Measurements from ENCODE around the gene TBX1. TPM values are rescaled to one million over a fixed set of nuclear protein-coding genes. Genes with fewer than 3 reads are reported as not detected.

Gene TBX1
- total RNA-seq, 3 donors from 2014 or later (not counting 1 experiment from before 2014, with no cell fraction given), result 2.0 to 4.6 (median 3.2) TPM

GRCh38 chr22:19788661-19789225, 28.2 kb downstream of the TBX1 start:
- peaks cover 0 to 4% of the 10 kb centered on the region in 2 donors for H3K4me1 Mint-ChIP-seq
- ATAC-seq (no peak), DNase-seq (no peak)
- no peak overlapping the region for H3K27ac Mint-ChIP-seq
- no peak for TF ChIP-seq CTCF (IDR thresholded peaks at IDR 0.05)
- no peak overlapping the region for H3K4me3 Mint-ChIP-seq
- no peak overlapping the region for H3K27ac ChIP-seq (ENCODE audit: low read length)
- 96% methylated on average over 34 of the region's 34 CpGs for WGBS (ENCODE audit: insufficient coverage)
- no peaks in the 10 kb centered on the region for H3K27me3 Mint-ChIP-seq (ENCODE audit: low read depth in 2 of 2)
- H3K9me3 Mint-ChIP-seq, result peaks cover 0 to 4% of the 10 kb centered on the region in 2 donors
- peaks cover 2% of the 10 kb centered on the region for H3K36me3 ChIP-seq (ENCODE audit: control insufficient read depth, insufficient read depth, low read length)
- intact Hi-C loops (cut with micrococcal nuclease), result no loop called here
- H3K4me1 ChIP-seq (ENCODE audit: control insufficient read depth, insufficient read depth, low read length), result no peaks in the 10 kb centered on the region
- H3K36me3 Mint-ChIP-seq, result no peaks in the 10 kb centered on the region
- H3K4me3 ChIP-seq (ENCODE audit: low read length), result no peak overlapping the region
- no peaks in the 10 kb centered on the region for H3K27me3 ChIP-seq (ENCODE audit: control insufficient read depth, insufficient read depth, low read length)
- H3K9me3 ChIP-seq (ENCODE audit: control insufficient read depth, insufficient read depth, low read length), result peaks cover 4% of the 10 kb centered on the region

- 95% methylated on average over 16 of the region's 16 CpGs for WGBS (ENCODE audit: insufficient coverage)
- no peak overlapping the region for H3K4me3 ChIP-seq (ENCODE audit: low read length)
- H3K27me3 ChIP-seq (ENCODE audit: control insufficient read depth, insufficient read depth, low read length), result no peaks in the 10 kb centered on the region
- no peaks in the 10 kb centered on the region for H3K4me1 ChIP-seq (ENCODE audit: control insufficient read depth, insufficient read depth, low read length)
- peaks cover 2% of the 10 kb centered on the region for H3K36me3 ChIP-seq (ENCODE audit: control insufficient read depth, insufficient read depth, low read length)
- Mint-ChIP-seq H3K4me1 (peaks cover 0 to 4% of the 10 kb centered on the region in 2 donors), H3K4me3 (no peak overlapping the region), H3K36me3 (no peaks in the 10 kb centered on the region), H3K27me3 (ENCODE audit: low read depth in 2 of 2) (no peaks in the 10 kb centered on the region), H3K9me3 (peaks cover 0 to 4% of the 10 kb centered on the region in 2 donors), H3K27ac (no peak overlapping the region)
- H3K27ac ChIP-seq (ENCODE audit: low read length), result no peak overlapping the region
- TF ChIP-seq CTCF (IDR thresholded peaks at IDR 0.05), result no peak
- H3K9me3 ChIP-seq (ENCODE audit: control insufficient read depth, insufficient read depth, low read length), result peaks cover 4% of the 10 kb centered on the region
- ATAC-seq, result no peak
- DNase-seq, result no peak
- intact Hi-C loops (cut with micrococcal nuclease), result no loop called here
These were observed 28.8 kb downstream of the TBX1 start for GRCh38 chr22:19789406-19789805.

GRCh38 chr22:19789828-19790227, 29.2 kb downstream of the TBX1 start:
- Mint-ChIP-seq H3K4me3 (no peak overlapping the region), H3K9me3 (peaks cover 0 to 4% of the 10 kb centered on the region in 2 donors), H3K27me3 (ENCODE audit: low read depth in 2 of 2) (no peaks in the 10 kb centered on the region), H3K27ac (no peak overlapping the region), H3K4me1 (peaks cover 0 to 4% of the 10 kb centered on the region in 2 donors), H3K36me3 (no peaks in the 10 kb centered on the region)
- H3K9me3 ChIP-seq (ENCODE audit: control insufficient read depth, insufficient read depth, low read length), result peaks cover 4% of the 10 kb centered on the region
- no peak for TF ChIP-seq CTCF (IDR thresholded peaks at IDR 0.05)
- 98% methylated on average over 5 of the region's 6 CpGs for WGBS (ENCODE audit: insufficient coverage)
- no peak for ATAC-seq
- no peak for DNase-seq
- no peaks in the 10 kb centered on the region for H3K27me3 ChIP-seq (ENCODE audit: control insufficient read depth, insufficient read depth, low read length)
- no peaks in the 10 kb centered on the region for H3K4me1 ChIP-seq (ENCODE audit: control insufficient read depth, insufficient read depth, low read length)
- intact Hi-C loops (cut with micrococcal nuclease), result no loop called here
- H3K36me3 ChIP-seq (ENCODE audit: control insufficient read depth, insufficient read depth, low read length), result peaks cover 2% of the 10 kb centered on the region
- H3K4me3 ChIP-seq (ENCODE audit: low read length), result no peak overlapping the region
- no peak overlapping the region for H3K27ac ChIP-seq (ENCODE audit: low read length)

- H3K27ac Mint-ChIP-seq, result no peak overlapping the region
These were observed 30.7 kb downstream of the TBX1 start for GRCh38 chr22:19791243-19791642.

More at GRCh38 chr22:19791243-19791642, 30.7 kb downstream of the TBX1 start:
- no peak for DNase-seq
- Histone ChIP-seq H3K27me3 (ENCODE audit: control insufficient read depth, insufficient read depth, low read length) (no peaks in the 10 kb centered on the region), H3K27ac (ENCODE audit: low read length) (no peak overlapping the region), H3K36me3 (ENCODE audit: control insufficient read depth, insufficient read depth, low read length) (peaks cover 2% of the 10 kb centered on the region), H3K4me3 (ENCODE audit: low read length) (no peak overlapping the region), H3K4me1 (ENCODE audit: control insufficient read depth, insufficient read depth, low read length) (no peaks in the 10 kb centered on the region), H3K9me3 (ENCODE audit: control insufficient read depth, insufficient read depth, low read length) (peaks cover 4% of the 10 kb centered on the region)
- H3K27me3 Mint-ChIP-seq (ENCODE audit: low read depth in 2 of 2), result no peaks in the 10 kb centered on the region
- H3K36me3 Mint-ChIP-seq, result no peaks in the 10 kb centered on the region
- intact Hi-C loops (cut with micrococcal nuclease), result no loop called here
- TF ChIP-seq CTCF (IDR thresholded peaks at IDR 0.05), result no peak
- no peak for ATAC-seq
- no peak overlapping the region for H3K4me3 Mint-ChIP-seq
- peaks cover 0 to 4% of the 10 kb centered on the region in 2 donors for H3K4me1 Mint-ChIP-seq
- H3K9me3 Mint-ChIP-seq, result peaks cover 0 to 4% of the 10 kb centered on the region in 2 donors
